GM19099 (cell line): Measurements from ENCODE around the gene PPIF.

Experiments used
- POLR2A ChIP-seq: IDR thresholded peaks from 3 replicates; pipeline ENCODE4 v1.6.1; 2011; ENCODE audit warnings: low read depth; ENCODE audit not compliant: insufficient read length; ENCODE audit errors: extremely low read depth

Gene PPIF

GRCh38 chr10:79361726-79362397 is 14.6 kb downstream of the PPIF start:
- no peak for TF ChIP-seq POLR2A

GRCh38 chr10:79367426-79368189 is 20.3 kb downstream of the PPIF start:
- no peak for TF ChIP-seq POLR2A

GRCh38 chr10:79372871-79373270 is 25.6 kb downstream of the PPIF start:
- no peak for TF ChIP-seq POLR2A

- TF ChIP-seq POLR2A: no peak
These were observed 27.3 kb downstream of the PPIF start for GRCh38 chr10:79374312-79375191.

GRCh38 chr10:79375321-79376077 is 28.2 kb downstream of the PPIF start:
- TF ChIP-seq POLR2A: no peak

- TF ChIP-seq POLR2A: no peak
These were observed 28.9 kb downstream of the PPIF start for GRCh38 chr10:79376078-79376628.

- no peak for TF ChIP-seq POLR2A
These were observed 29.7 kb downstream of the PPIF start for GRCh38 chr10:79376751-79377556.

- no peak for TF ChIP-seq POLR2A
These were observed 30.5 kb downstream of the PPIF start for GRCh38 chr10:79377557-79378382.

- no peak for TF ChIP-seq POLR2A
These were observed 31.0 kb downstream of the PPIF start for GRCh38 chr10:79378383-79378646.

- no peak for TF ChIP-seq POLR2A
These were observed 31.6 kb downstream of the PPIF start for GRCh38 chr10:79378647-79379511.

- no peak for TF ChIP-seq POLR2A
These were observed 32.3 kb downstream of the PPIF start for GRCh38 chr10:79379512-79380124.
